IgD-negative memory B cell (primary cell): ENCODE results near the gene AMN. TPM values are rescaled to one million over a fixed set of nuclear protein-coding genes. Genes with fewer than 3 reads are reported as not detected.
"Not testable (repeated sequence)": the region's sequence is repeated elsewhere in the genome, so short reads cannot be mapped to it uniquely, and the experiment has no call there.

Experiments
- H3K27ac Mint-ChIP-seq, 3 donors: one replicate each; pipeline ENCODE4 v1.8.0; 2020 to 2022; ENCODE audit warnings: mild to moderate bottlenecking in 3 of 3, mixed read lengths in 3 of 3, moderate library complexity in 1 of 3
- H3K27me3 Mint-ChIP-seq: one replicate; pipeline ENCODE4 v1.8.0; 2021; ENCODE audit warnings: mixed read lengths
- H3K36me3 Mint-ChIP-seq: one replicate; pipeline ENCODE4 v1.8.0; 2020; ENCODE audit warnings: mild to moderate bottlenecking, mixed read lengths
- H3K4me1 Mint-ChIP-seq, 3 donors: one replicate each; pipeline ENCODE4 v1.8.0; 2020 to 2022; ENCODE audit warnings: mixed read lengths in 3 of 3, mild to moderate bottlenecking in 1 of 3
- H3K4me3 Mint-ChIP-seq, 4 donors: one replicate each; pipeline ENCODE4 v1.8.0; 2020 to 2022; ENCODE audit warnings: mild to moderate bottlenecking in 4 of 4, mixed read lengths in 4 of 4, moderate library complexity in 3 of 4
- H3K9me3 Mint-ChIP-seq, 3 donors: one replicate each; pipeline ENCODE4 v1.8.0; 2020 to 2021; ENCODE audit warnings: mixed read lengths in 3 of 3, mild to moderate bottlenecking in 1 of 3
- polyA plus RNA-seq: library from polyadenylated mRNA; unstranded; fragments of 300-500 nt; fragmentation: Illumina TruSeq; gene quantifications from one replicate; pipeline ENCODE4 v1.2.3, GENCODE V29; 2021

Gene AMN
- polyA plus RNA-seq, 1 donor from 2014 or later, result 15.0 TPM

GRCh38 chr14:102926104-102926503 lies 3.6 kb downstream of the AMN start:
- peaks cover 4 to 8% (median 8%) of the 10 kb centered on the region in 3 donors for H3K4me1 Mint-ChIP-seq
- H3K4me3 Mint-ChIP-seq, result peak overlapping the region in 3 of 4 donors; percentile 39 to 75 (median 73)
- peaks cover 1% of the 10 kb centered on the region for H3K36me3 Mint-ChIP-seq
- peaks cover 3% of the 10 kb centered on the region for H3K27me3 Mint-ChIP-seq
- no peaks in the 10 kb centered on the region for H3K9me3 Mint-ChIP-seq
- H3K27ac Mint-ChIP-seq, result peak overlapping the region in 2 of 3 donors; percentile 19 to 23

- not testable (repeated sequence) for H3K4me1 Mint-ChIP-seq, H3K9me3 Mint-ChIP-seq, H3K36me3 Mint-ChIP-seq, H3K27me3 Mint-ChIP-seq
- Mint-ChIP-seq H3K27ac (peak overlapping the region in 2 of 3 donors; percentile 19 to 88), H3K4me3 (peak overlapping the region in 1 of 4 donors; percentile 73)
Observed at GRCh38 chr14:102926840-102927239, 4.4 kb downstream of the AMN start.

- H3K9me3 Mint-ChIP-seq, result no peaks in the 10 kb centered on the region
- H3K27ac Mint-ChIP-seq, result peak overlapping the region in 2 of 3 donors; percentile 19 to 88
- H3K4me3 Mint-ChIP-seq, result peak overlapping the region; percentile 73 to 82 (median 79)
- peaks cover 1% of the 10 kb centered on the region for H3K36me3 Mint-ChIP-seq
- H3K27me3 Mint-ChIP-seq, result peaks cover 5% of the 10 kb centered on the region
- peaks cover 4 to 8% (median 8%) of the 10 kb centered on the region in 3 donors for H3K4me1 Mint-ChIP-seq
Observed at GRCh38 chr14:102927346-102927877, 4.9 kb downstream of the AMN start.

- Mint-ChIP-seq H3K9me3 (no peaks in the 10 kb centered on the region), H3K4me3 (peak overlapping the region; percentile 73 to 94 (median 81)), H3K4me1 (peaks cover 4 to 8% (median 7%) of the 10 kb centered on the region in 3 donors), H3K36me3 (peaks cover 1% of the 10 kb centered on the region), H3K27me3 (peaks cover 5% of the 10 kb centered on the region), H3K27ac (peak overlapping the region in 1 of 3 donors; percentile 83)
Observed at GRCh38 chr14:102927878-102928411, 5.5 kb downstream of the AMN start.

- peaks cover 4 to 8% (median 6%) of the 10 kb centered on the region in 3 donors for H3K4me1 Mint-ChIP-seq
- H3K27ac Mint-ChIP-seq, result peak overlapping the region; percentile 35 to 83 (median 71)
- peaks cover 2% of the 10 kb centered on the region for H3K27me3 Mint-ChIP-seq
Observed at GRCh38 chr14:102928412-102929240, 6.2 kb downstream of the AMN start.

GRCh38 chr14:102929241-102930137 lies 7.0 kb downstream of the AMN start:
- H3K27me3 Mint-ChIP-seq, result peaks cover 2% of the 10 kb centered on the region
- H3K4me3 Mint-ChIP-seq, result peak overlapping the region in 3 of 4 donors; percentile 70 to 84 (median 76)
- no peak overlapping the region for H3K27ac Mint-ChIP-seq
- H3K9me3 Mint-ChIP-seq, result no peaks in the 10 kb centered on the region
- H3K4me1 Mint-ChIP-seq, result peaks cover 4 to 10% (median 8%) of the 10 kb centered on the region in 3 donors
- H3K36me3 Mint-ChIP-seq, result peaks cover 1% of the 10 kb centered on the region

More at GRCh38 chr14:102928412-102929240, 6.2 kb downstream of the AMN start:
- no peaks in the 10 kb centered on the region for H3K9me3 Mint-ChIP-seq
- H3K4me3 Mint-ChIP-seq, result peak overlapping the region; percentile 73 to 94 (median 81)
- peaks cover 1% of the 10 kb centered on the region for H3K36me3 Mint-ChIP-seq

GRCh38 chr14:102930138-102930752 lies 7.8 kb downstream of the AMN start:
- Mint-ChIP-seq H3K27ac (peak overlapping the region in 1 of 3 donors; percentile 35), H3K9me3 (no peaks in the 10 kb centered on the region), H3K27me3 (peaks cover 2% of the 10 kb centered on the region), H3K36me3 (peaks cover 1% of the 10 kb centered on the region), H3K4me3 (peak overlapping the region in 2 of 4 donors; percentile 12 to 14), H3K4me1 (peaks cover 8 to 14% (median 12%) of the 10 kb centered on the region in 3 donors)

- Mint-ChIP-seq H3K4me3 (peak overlapping the region; percentile 34 to 73 (median 64)), H3K36me3 (no peaks in the 10 kb centered on the region), H3K27ac (peak overlapping the region in 2 of 3 donors; percentile 35 to 78), H3K4me1 (peaks cover 10 to 16% (median 15%) of the 10 kb centered on the region in 3 donors), H3K9me3 (no peaks in the 10 kb centered on the region), H3K27me3 (peaks cover 2% of the 10 kb centered on the region)
Observed at GRCh38 chr14:102930753-102931579, 8.5 kb downstream of the AMN start.

GRCh38 chr14:102931580-102932285 lies 9.3 kb downstream of the AMN start:
- H3K9me3 Mint-ChIP-seq, result no peaks in the 10 kb centered on the region
- H3K27ac Mint-ChIP-seq, result peak overlapping the region in 1 of 3 donors; percentile 78
- no peaks in the 10 kb centered on the region for H3K36me3 Mint-ChIP-seq
- H3K4me3 Mint-ChIP-seq, result peak overlapping the region; percentile 34 to 73 (median 64)
- peaks cover 2% of the 10 kb centered on the region for H3K27me3 Mint-ChIP-seq
- peaks cover 11 to 17% (median 16%) of the 10 kb centered on the region in 3 donors for H3K4me1 Mint-ChIP-seq

GRCh38 chr14:102932484-102933248 lies 10.2 kb downstream of the AMN start:
- Mint-ChIP-seq H3K4me1 (peaks cover 11 to 17% (median 12%) of the 10 kb centered on the region in 3 donors), H3K36me3 (no peaks in the 10 kb centered on the region), H3K9me3 (no peaks in the 10 kb centered on the region), H3K27me3 (peaks cover 2% of the 10 kb centered on the region), H3K4me3 (no peak overlapping the region), H3K27ac (peak overlapping the region in 1 of 3 donors; percentile 50)

- Mint-ChIP-seq H3K27me3 (peaks cover 2% of the 10 kb centered on the region), H3K27ac (no peak overlapping the region), H3K4me3 (peak overlapping the region in 1 of 4 donors; percentile 63), H3K4me1 (peaks cover 11 to 17% (median 12%) of the 10 kb centered on the region in 3 donors), H3K36me3 (no peaks in the 10 kb centered on the region), H3K9me3 (no peaks in the 10 kb centered on the region)
Observed at GRCh38 chr14:102933618-102934231, 11.3 kb downstream of the AMN start.

GRCh38 chr14:102935756-102936155 lies 13.3 kb downstream of the AMN start:
- Mint-ChIP-seq H3K36me3 (no peaks in the 10 kb centered on the region), H3K9me3 (no peaks in the 10 kb centered on the region), H3K27me3 (peaks cover 2% of the 10 kb centered on the region), H3K4me1 (peaks cover 11 to 17% (median 12%) of the 10 kb centered on the region in 3 donors), H3K27ac (peak overlapping the region in 2 of 3 donors; percentile 3 to 39), H3K4me3 (peak overlapping the region in 2 of 4 donors; percentile 9 to 20)
